K562 (cell line): ENCODE results near the gene RBM25. TPM values are rescaled to one million over a fixed set of nuclear protein-coding genes. Genes with fewer than 3 reads are reported as not detected.

ENCODE experiments used
- HINFP ChIP-seq: fragments of 450-650 bp; conservative IDR thresholded peaks from 2 replicates; pipeline ENCODE4 v1.6.1; 2016; ENCODE audit warnings: missing genetic modification characterization, low read depth, mild to moderate bottlenecking, control low read depth, missing compliant biosample characterization
- MGA ChIP-seq: fragments of 450-650 bp; IDR thresholded peaks from 2 replicates; pipeline ENCODE4 v1.6.1; 2016; ENCODE audit warnings: mild to moderate bottlenecking, moderate library complexity
- MLLT1 ChIP-seq, 2 experiments: fragments of 450-650 bp; IDR thresholded peaks; 2 replicates each; pipeline ENCODE4 v1.6.1; 2016
- NFIC ChIP-seq: fragments of 450-650 bp; IDR thresholded peaks from 2 replicates; pipeline ENCODE4 v1.6.1; 2017; ENCODE audit warnings: mild to moderate bottlenecking, inconsistent platforms
- PKNOX1 ChIP-seq: fragments of 450-650 bp; IDR thresholded peaks from 2 replicates; pipeline ENCODE4 v1.6.1; 2016
- TFE3 ChIP-seq: fragments of 450-650 bp; formaldehyde crosslinking; IDR thresholded peaks from 2 replicates; pipeline ENCODE4 v1.4.0; 2020; ENCODE audit warnings: mild to moderate bottlenecking, mixed read lengths
- polyA plus RNA-seq, 8 experiments: library from polyadenylated mRNA; depleted of rRNA in 4 of 8; stranded (reverse) in 5 of 8; unstranded in 3 of 8; fragments of >200 nt; fragmentation: Nextera tagmentation in 2 of 8; fragmentation: Illumina TruSeq in 1 of 8; extraction: Ambion mirVana in 2 of 8; extraction: Trizol in 1 of 8; gene quantifications; 2 replicates each; pipeline versions ENCODE4 v1.2.1 to v1.2.3, GENCODE V29; 2011 to 2014; ENCODE audit warnings: inconsistent platforms in 1 of 8, missing spikeins in 1 of 8
- total RNA-seq, 7 experiments: library from RNA; depleted of rRNA in 6 of 7; stranded (reverse); fragments of >200 nt in 6 of 7; fragmentation: Illumina TruSeq in 2 of 7; extraction: Trizol in 2 of 7; gene quantifications; 2 replicates each; pipeline versions ENCODE4 v1.2.1 to v1.2.3, GENCODE V29; 2011 to 2021; ENCODE audit warnings: low replicate concordance in 1 of 7

Gene RBM25
- total and polyA plus RNA-seq, 9 of the 15 experiments (the other 6 are each of a cell fraction or from before 2014, with no cell fraction given) = 28.6 to 80.1 (median 48.1) TPM

- TF ChIP-seq MLLT1 (IDR thresholded peaks at IDR 0.05) (peak in 1 of 2 experiments; percentile 67; a peak in 2 of 4 replicates), HINFP (tag) (peak; percentile 63; the same call in 1 of the 2 replicates), MGA (peak; percentile 71), NFIC (peak; percentile 30; the same call in 1 of the 2 replicates), PKNOX1 (peak; percentile 29; the same call in 1 of the 2 replicates), TFE3 (no peak)
- TF ChIP-seq, all 486 proteins: peak for 68
Observed at GRCh38 chr14:73136387-73137225, 78.3 kb downstream of the RBM25 start, which contains the start of gene PSEN1 (continued).
